Measurements from ENCODE around the gene TDRD10.

GRCh38 chr1:154454386-154455120 lies 47.5 kb upstream of the TDRD10 start:
- no peak for TF ChIP-seq EZH2 (IDR thresholded peaks at IDR 0.05; ENCODE audit: insufficient read depth, poor library complexity, severe bottlenecking)
- TF ChIP-seq EZH2phosphoT487 (IDR thresholded peaks at IDR 0.05; ENCODE audit: insufficient read depth, low read depth) = no peak

Data from GM23248 (cell line).